Measurements from ENCODE around the gene LSP1. TPM values are rescaled to one million over a fixed set of nuclear protein-coding genes. Genes with fewer than 3 reads are reported as not detected.

LSP1 gene
- total and polyA plus RNA-seq, 2 experiments from 2014 or later: 2.8 TPM; not detected in 1

- H3K36me3 ChIP-seq: no peaks in the 10 kb centered on the region
- TF ChIP-seq CTCF (IDR thresholded peaks at IDR 0.05; ENCODE audit: low read depth, low read length): no peak
- no peak overlapping the region for H3K4me3 ChIP-seq
- H3K9me3 ChIP-seq (ENCODE audit: low read depth): no peaks in the 10 kb centered on the region
- DNase-seq (ENCODE audit: low read depth in 1 of 2, low spot score in 1 of 2): no peak
- H3K4me1 ChIP-seq (ENCODE audit: low read depth): no peaks in the 10 kb centered on the region
- H3K27me3 ChIP-seq: no peaks in the 10 kb centered on the region
- H3K27ac ChIP-seq: no peak overlapping the region
Measured at GRCh38 chr11:1825785-1826451, 27.0 kb upstream of the LSP1 start.

GRCh38 chr11:1826552-1827094, 26.3 kb upstream of the LSP1 start:
- Histone ChIP-seq H3K4me3 (no peak overlapping the region), H3K4me1 (ENCODE audit: low read depth) (no peaks in the 10 kb centered on the region), H3K27me3 (no peaks in the 10 kb centered on the region), H3K27ac (no peak overlapping the region), H3K36me3 (no peaks in the 10 kb centered on the region), H3K9me3 (ENCODE audit: low read depth) (no peaks in the 10 kb centered on the region)
- peak in 1 of 2 donors; percentile 91 for DNase-seq (ENCODE audit: low read depth in 1 of 2, low spot score in 1 of 2)
- peak; percentile 48 for TF ChIP-seq CTCF (IDR thresholded peaks at IDR 0.05; ENCODE audit: low read depth, low read length)

GRCh38 chr11:1827095-1827813, 25.6 kb upstream of the LSP1 start:
- no peaks in the 10 kb centered on the region for H3K36me3 ChIP-seq
- no peak overlapping the region for H3K4me3 ChIP-seq
- DNase-seq (ENCODE audit: low read depth in 1 of 2, low spot score in 1 of 2): peak in 1 of 2 donors; percentile 92
- no peaks in the 10 kb centered on the region for H3K9me3 ChIP-seq (ENCODE audit: low read depth)
- no peak for TF ChIP-seq CTCF (IDR thresholded peaks at IDR 0.05; ENCODE audit: low read depth, low read length)
- no peak overlapping the region for H3K27ac ChIP-seq
- no peaks in the 10 kb centered on the region for H3K27me3 ChIP-seq
- no peaks in the 10 kb centered on the region for H3K4me1 ChIP-seq (ENCODE audit: low read depth)

- DNase-seq (ENCODE audit: low read depth in 1 of 2, low spot score in 1 of 2): no peak
- no peak for TF ChIP-seq CTCF (IDR thresholded peaks at IDR 0.05; ENCODE audit: low read depth, low read length)
- H3K4me3 ChIP-seq: no peak overlapping the region
- no peaks in the 10 kb centered on the region for H3K9me3 ChIP-seq (ENCODE audit: low read depth)
- no peaks in the 10 kb centered on the region for H3K4me1 ChIP-seq (ENCODE audit: low read depth)
- H3K36me3 ChIP-seq: no peaks in the 10 kb centered on the region
- H3K27ac ChIP-seq: no peak overlapping the region
- no peaks in the 10 kb centered on the region for H3K27me3 ChIP-seq
Measured at GRCh38 chr11:1827931-1828330, 25.0 kb upstream of the LSP1 start.

- Histone ChIP-seq H3K36me3 (no peaks in the 10 kb centered on the region), H3K4me3 (no peak overlapping the region), H3K27ac (no peak overlapping the region), H3K27me3 (no peaks in the 10 kb centered on the region), H3K4me1 (ENCODE audit: low read depth) (no peaks in the 10 kb centered on the region), H3K9me3 (ENCODE audit: low read depth) (no peaks in the 10 kb centered on the region)
- no peak for TF ChIP-seq CTCF (IDR thresholded peaks at IDR 0.05; ENCODE audit: low read depth, low read length)
- DNase-seq (ENCODE audit: low read depth in 1 of 2, low spot score in 1 of 2): no peak
Measured at GRCh38 chr11:1828542-1828941, 24.3 kb upstream of the LSP1 start.
